Measurements from ENCODE around the gene PLAGL2. TPM values are rescaled to one million over a fixed set of nuclear protein-coding genes. Genes with fewer than 3 reads are reported as not detected.
"Not testable (repeated sequence)": the region's sequence is repeated elsewhere in the genome, so short reads cannot be mapped to it uniquely, and the experiment has no call there.

The PLAGL2 gene
- total RNA-seq, 4 donors from 2014 or later: 2.3 to 15.0 (median 4.9) TPM

DNA sequence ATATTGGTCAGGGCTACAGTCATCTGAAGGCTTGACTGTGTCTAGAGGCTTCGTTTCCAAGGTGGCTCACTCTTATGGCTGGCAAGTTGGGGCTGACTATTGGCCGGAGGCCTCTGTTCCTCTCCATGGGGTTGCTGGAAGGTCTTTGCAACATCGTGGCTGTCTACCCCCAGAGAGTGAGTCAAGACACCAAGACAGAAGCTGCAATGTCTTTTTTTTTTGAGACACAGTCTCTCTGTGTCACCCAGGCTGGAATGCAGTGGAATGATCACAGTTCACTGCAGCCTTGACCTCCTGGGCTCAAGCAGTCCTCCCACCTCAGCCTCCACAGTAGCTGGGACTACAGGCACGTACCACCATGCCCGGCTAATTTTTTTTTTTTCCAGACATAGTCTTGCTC, 40.5 kb upstream of the PLAGL2 start:
- TF ChIP-seq, protein P1, sequence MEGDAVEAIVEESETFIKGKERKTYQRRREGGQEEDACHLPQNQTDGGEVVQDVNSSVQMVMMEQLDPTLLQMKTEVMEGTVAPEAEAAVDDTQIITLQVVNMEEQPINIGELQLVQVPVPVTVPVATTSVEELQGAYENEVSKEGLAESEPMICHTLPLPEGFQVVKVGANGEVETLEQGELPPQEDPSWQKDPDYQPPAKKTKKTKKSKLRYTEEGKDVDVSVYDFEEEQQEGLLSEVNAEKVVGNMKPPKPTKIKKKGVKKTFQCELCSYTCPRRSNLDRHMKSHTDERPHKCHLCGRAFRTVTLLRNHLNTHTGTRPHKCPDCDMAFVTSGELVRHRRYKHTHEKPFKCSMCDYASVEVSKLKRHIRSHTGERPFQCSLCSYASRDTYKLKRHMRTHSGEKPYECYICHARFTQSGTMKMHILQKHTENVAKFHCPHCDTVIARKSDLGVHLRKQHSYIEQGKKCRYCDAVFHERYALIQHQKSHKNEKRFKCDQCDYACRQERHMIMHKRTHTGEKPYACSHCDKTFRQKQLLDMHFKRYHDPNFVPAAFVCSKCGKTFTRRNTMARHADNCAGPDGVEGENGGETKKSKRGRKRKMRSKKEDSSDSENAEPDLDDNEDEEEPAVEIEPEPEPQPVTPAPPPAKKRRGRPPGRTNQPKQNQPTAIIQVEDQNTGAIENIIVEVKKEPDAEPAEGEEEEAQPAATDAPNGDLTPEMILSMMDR (IDR thresholded peaks at IDR 0.05): no peak
- TF ChIP-seq POLR2A (IDR thresholded peaks at IDR 0.05): no peak
- no peak overlapping the region for H3K27ac ChIP-seq
- H3K27me3 ChIP-seq: no peaks in the 10 kb centered on the region
- no peaks in the 10 kb centered on the region for H3K36me3 ChIP-seq
- no peaks in the 10 kb centered on the region for H3K9me3 ChIP-seq
- H3K4me1 ChIP-seq: no peaks in the 10 kb centered on the region
- intact Hi-C loops (cut with DNase I; ENCODE audit: low total_unique reads): no loop called here
- DNase-seq: no peak
- H3K4me3 ChIP-seq: no peak overlapping the region

DNA sequence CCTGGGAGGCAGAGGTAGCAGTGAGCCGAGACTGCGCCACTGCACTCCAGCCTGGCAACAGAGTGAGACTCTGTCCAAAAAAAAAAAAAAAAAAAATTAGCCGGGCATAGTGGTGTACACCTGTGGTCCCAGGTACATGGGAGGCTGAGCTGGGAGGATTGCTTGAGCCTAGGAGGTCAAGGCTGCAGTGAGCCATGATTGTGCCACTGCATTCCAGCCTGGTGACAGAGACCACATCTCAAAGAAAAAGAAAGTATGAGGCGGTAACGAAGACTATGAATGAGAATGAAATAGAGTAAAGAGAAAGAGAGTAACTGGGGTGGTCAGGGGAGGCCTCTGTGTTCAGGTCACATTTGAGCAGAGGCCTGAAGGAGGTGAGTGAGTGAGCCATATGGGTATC, 38.7 kb upstream of the PLAGL2 start:
- DNase-seq; H3K4me1 ChIP-seq; H3K9me3 ChIP-seq; H3K27ac ChIP-seq; H3K4me3 ChIP-seq; intact Hi-C loops (cut with DNase I; ENCODE audit: low total_unique reads); H3K36me3 ChIP-seq; H3K27me3 ChIP-seq: not testable (repeated sequence)

DNA sequence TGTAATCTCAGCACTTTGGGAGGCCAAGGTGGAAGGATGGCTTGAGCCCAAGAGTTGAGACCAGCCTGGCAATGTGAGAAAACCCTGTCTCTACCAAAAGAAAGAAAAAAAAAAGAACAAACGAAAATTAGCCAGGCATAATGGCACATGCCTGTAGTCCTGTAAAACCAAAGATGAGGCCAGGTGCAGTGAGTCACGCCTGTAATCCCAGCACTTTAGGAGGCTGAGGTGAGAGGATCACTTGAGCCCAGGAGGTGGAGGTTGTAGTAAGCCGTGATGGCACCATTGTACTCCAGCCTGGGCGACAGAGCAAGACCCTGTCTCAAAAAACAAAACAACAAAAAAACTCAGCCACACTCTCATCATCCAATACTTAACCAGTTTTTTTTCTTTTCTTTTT, 37.4 kb upstream of the PLAGL2 start:
- DNase-seq: no peak
- TF ChIP-seq, protein P1 (IDR thresholded peaks at IDR 0.05): no peak
- TF ChIP-seq POLR2A (IDR thresholded peaks at IDR 0.05): no peak
- no peaks in the 10 kb centered on the region for H3K9me3 ChIP-seq
- H3K36me3 ChIP-seq: no peaks in the 10 kb centered on the region
- intact Hi-C loops (cut with DNase I; ENCODE audit: low total_unique reads): no loop called here
- H3K27me3 ChIP-seq: no peaks in the 10 kb centered on the region
- H3K4me1 ChIP-seq: no peaks in the 10 kb centered on the region
- no peak overlapping the region for H3K27ac ChIP-seq
- no peak overlapping the region for H3K4me3 ChIP-seq

DNA sequence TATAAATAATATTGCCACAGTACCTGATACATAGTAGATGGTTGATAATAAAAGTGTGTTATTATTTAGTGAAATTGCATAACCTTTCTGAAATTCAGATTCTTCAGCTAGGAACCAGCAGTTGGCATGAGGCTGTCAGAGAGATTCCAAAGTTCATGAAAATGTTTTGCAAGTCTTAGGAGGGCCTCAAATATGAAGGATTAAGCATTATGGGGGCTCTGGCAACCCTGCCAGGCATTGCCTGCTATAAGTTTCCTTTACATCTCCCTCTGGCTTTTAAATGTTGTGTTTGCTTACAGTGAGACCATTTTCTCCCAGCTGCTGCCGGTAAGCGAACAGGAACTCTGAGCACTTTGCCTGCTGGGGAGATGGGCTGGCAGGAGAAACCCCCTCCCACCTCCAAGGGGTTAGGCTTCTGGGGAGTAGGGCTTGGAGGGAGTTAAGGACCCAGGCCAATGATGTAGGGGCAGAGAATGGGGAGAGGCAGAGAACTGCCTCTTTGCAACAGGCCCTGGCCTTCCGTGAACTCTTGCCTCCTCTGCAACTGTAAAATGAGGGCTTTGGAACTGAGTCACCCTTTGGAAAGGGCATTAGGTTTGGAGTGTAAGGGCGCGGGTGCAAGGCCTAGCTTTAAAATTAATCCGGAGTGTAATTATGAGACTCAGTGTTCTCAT, 36.7 kb upstream of the PLAGL2 start:
- no peaks in the 10 kb centered on the region for H3K4me1 ChIP-seq
- H3K36me3 ChIP-seq: no peaks in the 10 kb centered on the region
- H3K4me3 ChIP-seq: no peak overlapping the region
- intact Hi-C loops (cut with DNase I; ENCODE audit: low total_unique reads): no loop called here
- no peaks in the 10 kb centered on the region for H3K9me3 ChIP-seq
- no peaks in the 10 kb centered on the region for H3K27me3 ChIP-seq
- DNase-seq: no peak
- no peak overlapping the region for H3K27ac ChIP-seq
- TF ChIP-seq, protein P1 (IDR thresholded peaks at IDR 0.05): no peak
- TF ChIP-seq POLR2A (IDR thresholded peaks at IDR 0.05): no peak

DNA sequence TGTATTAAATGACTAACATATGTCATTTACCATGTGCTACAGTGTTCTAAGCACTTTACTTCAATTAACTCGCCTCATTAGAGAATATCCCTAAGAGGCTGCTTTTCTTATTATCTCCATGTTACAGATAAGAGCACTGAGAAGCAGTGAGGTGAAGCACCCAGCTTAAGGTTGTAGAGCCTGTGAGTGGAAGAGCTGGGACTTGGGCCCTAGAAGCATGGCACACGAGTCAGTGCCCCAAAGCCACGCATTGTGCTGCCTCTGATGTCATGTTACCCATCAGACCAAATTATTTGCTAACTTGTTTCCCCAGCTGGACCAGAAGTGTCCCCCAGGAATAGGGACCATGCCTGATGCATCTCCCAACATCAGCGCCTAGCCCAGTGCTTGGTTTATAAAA, 34.3 kb upstream of the PLAGL2 start:
- no peaks in the 10 kb centered on the region for H3K9me3 ChIP-seq
- no peaks in the 10 kb centered on the region for H3K4me1 ChIP-seq
- no peak for DNase-seq
- no peaks in the 10 kb centered on the region for H3K36me3 ChIP-seq
- no peaks in the 10 kb centered on the region for H3K27me3 ChIP-seq
- no peak overlapping the region for H3K27ac ChIP-seq
- no peak for TF ChIP-seq POLR2A (IDR thresholded peaks at IDR 0.05)
- TF ChIP-seq, protein P1 (IDR thresholded peaks at IDR 0.05): no peak
- H3K4me3 ChIP-seq: no peak overlapping the region
- intact Hi-C loops (cut with DNase I; ENCODE audit: low total_unique reads): no loop called here

DNA sequence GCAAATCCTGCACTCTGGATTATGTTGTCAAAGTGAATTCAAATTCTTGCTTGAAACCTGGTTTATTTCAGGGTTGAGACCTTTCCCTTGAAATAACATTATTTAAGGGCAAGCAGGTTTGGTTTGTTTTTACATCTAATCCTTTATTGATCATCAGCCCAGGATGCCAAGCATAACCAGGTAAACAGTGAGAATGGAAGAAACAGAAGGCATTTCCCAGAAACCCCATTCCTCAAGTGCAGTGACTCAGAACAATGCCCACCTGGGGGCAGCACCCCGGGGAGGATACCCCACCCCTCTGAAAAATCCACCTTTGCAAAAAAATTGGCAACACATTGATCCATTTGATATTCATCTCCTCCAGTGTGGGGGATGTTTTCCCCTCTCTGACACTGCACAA, 32.7 kb upstream of the PLAGL2 start:
- no peaks in the 10 kb centered on the region for H3K27me3 ChIP-seq
- intact Hi-C loops (cut with DNase I; ENCODE audit: low total_unique reads): no loop called here
- H3K9me3 ChIP-seq: no peaks in the 10 kb centered on the region
- DNase-seq: no peak
- no peak overlapping the region for H3K4me3 ChIP-seq
- TF ChIP-seq POLR2A (IDR thresholded peaks at IDR 0.05): no peak
- TF ChIP-seq, protein P1 (IDR thresholded peaks at IDR 0.05): no peak
- no peaks in the 10 kb centered on the region for H3K36me3 ChIP-seq
- no peak overlapping the region for H3K27ac ChIP-seq
- H3K4me1 ChIP-seq: no peaks in the 10 kb centered on the region

Measured in uterus (tissue), 4 donors.